COLO668 (cell line): ENCODE data around the gene PARD3.

Source experiments
- DNase-seq: peaks from one replicate; lab custom pipeline; 2025; ENCODE audit not compliant: unreplicated experiment; lab: John Stamatoyannopoulos, UW

Gene PARD3

DNA sequence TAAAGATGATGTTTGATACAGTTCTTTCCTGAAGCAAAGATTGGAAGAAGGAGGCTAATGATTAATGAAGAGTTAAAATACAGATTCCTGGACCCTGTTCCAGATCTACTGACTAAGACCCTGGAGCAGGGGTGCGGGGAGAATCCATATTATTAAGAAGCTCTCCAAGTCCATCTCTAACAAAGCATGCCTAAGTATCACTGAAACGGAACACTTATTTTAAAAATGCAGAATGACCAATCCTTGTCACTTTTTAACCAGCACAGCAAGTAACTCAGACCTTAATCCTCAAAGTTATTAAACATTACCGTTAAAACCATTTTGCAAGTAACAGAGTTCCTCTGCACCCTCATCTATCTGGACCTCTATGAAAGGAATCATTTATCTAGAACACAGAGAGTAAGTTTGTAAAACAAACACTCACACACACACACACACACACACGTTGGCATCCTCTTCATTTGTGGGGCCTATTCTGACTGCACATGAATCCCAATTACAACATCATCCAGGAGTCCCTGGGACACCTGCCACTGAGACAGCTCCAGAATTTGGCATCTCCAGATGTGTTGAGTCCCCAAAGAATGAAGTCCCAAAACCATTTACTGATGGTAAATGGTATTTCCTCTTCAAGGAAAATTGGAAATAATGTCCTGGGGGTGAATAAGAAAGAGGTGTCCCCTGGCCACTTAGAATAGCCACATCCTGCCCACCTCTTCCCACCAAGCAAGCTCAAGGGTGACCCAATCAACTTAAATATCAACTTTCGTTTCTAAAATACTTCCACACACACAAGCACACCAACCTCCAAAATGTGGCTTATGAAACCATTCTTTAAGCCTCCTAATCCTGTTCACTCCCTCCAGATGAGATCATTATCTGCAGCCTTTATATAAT, 117.5 kb downstream of the PARD3 start:
- DNase-seq: no peak

DNA sequence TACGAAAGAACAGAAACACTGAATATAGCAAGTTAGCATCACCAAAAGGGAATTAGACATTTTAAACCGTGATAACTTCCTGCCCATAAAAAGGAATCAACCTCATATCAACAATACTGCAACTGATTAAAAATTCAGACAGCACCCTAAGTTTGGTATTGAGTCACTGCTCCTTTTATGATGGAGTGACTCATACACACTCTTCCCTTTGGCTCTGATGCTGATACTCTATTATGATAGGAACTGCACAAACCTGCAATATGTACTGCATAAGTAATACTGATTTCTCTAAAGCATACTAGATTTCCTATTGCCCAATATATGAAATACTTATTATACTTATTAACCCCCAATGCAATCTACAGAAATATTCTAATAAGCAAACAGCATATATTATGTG, 118.7 kb downstream of the PARD3 start:
- no peak for DNase-seq

DNA sequence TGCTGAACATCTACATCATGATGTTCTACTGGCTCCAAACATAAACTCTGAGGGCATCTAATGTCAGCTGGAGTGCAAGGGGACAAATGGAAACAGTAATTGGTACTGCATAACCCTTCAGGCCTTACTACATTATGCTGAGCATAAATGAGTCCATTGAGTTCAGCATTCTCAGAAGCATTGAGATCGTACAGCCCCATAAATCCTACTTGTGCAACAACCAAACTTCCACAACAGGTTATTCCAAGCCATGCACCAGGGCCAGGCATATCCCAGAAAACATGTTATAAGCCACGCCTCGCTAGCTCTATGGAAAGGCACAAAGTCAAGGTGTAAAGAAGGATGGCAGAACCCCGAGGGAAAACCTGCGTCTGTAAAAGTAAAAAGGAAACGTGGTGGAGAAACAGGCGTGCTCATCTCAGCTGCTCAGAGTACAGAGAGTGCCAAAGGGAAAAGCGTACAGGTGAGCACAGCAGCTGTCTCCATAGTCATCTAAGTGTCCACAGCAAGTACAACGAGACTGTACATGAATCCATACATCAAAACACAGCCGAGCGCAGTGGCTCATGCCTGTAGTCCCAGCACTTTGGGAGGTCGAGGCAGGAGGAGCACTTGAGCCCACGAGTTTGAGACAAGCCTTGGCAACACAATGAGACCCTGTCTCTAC, 124.6 kb downstream of the PARD3 start:
- DNase-seq: no peak

DNA sequence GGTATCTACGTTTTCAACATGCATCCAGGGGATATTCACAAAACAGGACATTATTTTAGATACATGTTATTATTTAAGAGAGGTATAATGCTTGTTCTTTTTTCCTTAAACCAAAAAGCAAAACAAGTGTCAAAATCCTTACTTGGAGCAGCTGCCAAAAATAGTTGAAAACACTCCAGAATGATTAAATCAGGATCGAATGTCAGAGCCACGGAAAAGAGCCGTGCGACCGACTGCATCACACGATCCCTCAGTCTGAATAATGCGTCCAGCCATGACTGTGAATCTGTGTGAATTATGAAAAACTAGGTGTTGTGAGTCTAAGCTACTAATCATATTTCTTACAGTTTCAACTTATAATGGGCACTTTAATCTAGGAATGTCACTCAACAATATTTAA, 126.0 kb downstream of the PARD3 start:
- no peak for DNase-seq

DNA sequence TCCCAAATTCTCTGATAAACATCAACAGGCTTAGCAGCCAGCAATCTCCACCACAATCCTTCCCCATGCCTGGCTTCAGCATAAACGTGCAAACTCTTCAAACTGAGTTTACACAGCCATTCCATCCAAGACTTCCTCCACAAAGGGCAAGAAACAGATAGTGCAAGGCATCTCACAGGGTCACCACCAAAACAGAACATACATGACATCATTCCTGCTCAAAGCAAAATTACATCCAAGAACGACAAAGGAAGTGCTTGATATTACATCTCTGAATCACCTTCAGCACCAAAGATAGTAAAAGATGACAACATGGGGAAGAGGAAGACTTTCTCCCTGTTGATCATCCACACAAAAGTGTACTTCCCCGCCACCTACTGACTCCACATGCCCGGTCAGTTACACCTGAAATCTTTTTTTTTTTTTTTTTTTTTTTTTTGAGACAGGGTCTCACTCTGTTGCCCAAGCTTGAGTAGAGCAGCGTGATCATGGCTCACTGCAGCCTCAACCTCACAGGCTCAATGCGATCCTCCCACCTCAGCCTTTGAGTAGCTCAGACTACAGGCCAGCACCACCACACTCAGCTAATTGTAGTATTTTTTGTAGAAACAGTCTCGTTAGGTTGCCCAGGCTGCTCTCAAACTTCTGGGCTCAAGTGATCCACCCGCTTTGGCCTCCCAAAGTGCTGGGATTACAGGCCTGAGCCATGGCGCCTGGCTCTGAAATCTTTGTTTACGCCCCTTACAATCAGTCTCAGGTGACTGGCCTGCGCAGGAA, 127.5 kb downstream of the PARD3 start:
- no peak for DNase-seq

DNA sequence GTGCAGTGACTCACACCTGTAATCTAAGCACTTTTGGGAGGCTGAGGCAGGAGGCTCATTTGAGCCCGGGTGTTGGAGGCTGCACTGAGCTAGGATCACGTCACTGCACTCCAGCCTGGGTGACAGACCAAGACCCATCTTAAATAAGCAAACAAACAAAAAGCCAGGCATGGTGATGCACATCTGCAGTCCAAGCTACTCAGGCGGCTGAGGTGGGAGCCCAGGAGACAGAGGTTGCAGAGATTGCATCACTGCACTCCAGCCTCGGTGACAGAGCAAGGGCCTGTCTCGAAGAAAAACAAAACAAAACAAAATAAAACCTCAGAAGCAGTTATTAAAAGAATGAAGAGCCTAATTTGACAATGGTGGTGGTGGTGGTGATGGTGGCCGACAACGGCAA, 132.5 kb downstream of the PARD3 start:
- no peak for DNase-seq

DNA sequence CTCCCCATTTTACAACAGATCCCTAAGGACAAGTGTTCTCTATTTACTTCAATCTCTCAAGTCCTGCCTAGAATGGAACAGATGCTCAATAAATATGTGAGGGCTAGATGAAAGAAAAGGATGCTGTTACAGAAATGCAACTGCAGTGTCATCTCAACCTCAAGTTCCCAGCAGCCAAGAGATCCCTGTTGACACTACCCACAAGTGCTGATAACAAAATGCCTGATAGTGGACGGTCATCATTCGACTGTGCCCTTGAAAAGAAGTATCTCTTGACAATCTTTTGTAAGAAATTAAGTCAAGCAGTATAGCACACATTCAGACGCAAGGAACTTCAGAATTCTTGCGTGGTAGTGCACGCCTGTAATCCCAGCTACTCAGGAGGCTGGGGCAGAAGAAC, 133.2 kb downstream of the PARD3 start:
- DNase-seq: no peak

DNA sequence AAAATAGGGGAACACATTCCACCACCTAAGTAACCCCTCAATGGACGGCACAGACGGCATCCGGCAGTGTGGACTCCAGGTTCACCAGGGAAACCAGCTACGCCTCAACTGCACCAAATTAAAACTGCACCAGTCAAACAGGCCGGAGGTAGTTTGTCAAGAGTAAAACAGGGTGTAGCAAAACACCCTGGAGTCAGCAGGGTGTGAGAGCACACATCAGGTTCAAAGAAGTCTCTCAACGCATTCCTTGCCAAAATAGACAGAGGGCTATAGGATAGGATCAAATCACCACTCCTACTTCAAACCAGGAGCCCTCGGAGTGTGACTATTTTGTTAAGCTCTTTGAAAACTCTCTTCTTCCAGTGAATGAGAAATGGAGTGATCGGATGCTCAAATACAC, 135.9 kb downstream of the PARD3 start:
- DNase-seq: no peak

DNA sequence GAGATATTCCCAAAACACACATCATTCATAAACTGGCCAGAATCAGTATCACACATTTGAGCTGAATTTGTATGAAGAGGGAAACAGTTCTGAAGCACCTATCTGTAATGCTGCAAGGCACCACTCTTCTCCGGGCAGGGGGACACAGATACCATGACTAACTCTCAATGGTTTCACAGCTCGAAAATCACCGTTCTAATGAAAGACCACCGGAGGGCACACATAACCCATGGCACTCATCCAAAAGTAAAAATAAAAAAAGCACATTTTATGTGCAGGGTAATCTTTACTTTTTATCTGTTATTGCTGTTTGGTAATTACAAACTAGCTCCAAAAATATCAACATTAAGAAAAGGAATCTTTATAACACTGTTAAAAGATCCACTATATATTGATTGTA, 137.5 kb downstream of the PARD3 start:
- DNase-seq: no peak

DNA sequence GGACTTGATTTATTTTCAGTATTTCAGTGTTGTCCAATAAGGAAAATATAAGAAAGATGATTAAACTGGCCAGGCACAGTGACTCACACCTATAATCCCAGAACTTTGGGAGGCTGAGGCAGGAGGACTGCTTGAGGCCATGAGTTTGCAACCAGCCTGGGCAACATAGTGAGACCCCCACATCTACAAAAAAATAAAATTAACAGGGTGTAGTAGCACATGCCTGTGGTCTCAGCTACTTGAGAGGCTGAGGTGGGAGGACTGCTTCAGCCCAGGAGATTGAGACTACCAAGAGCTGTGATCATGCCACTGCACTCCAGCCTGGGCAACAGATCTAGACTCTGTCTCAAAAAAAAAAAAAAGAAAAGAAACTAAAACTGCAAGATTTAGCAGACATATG, 138.0 kb downstream of the PARD3 start:
- no peak for DNase-seq

DNA sequence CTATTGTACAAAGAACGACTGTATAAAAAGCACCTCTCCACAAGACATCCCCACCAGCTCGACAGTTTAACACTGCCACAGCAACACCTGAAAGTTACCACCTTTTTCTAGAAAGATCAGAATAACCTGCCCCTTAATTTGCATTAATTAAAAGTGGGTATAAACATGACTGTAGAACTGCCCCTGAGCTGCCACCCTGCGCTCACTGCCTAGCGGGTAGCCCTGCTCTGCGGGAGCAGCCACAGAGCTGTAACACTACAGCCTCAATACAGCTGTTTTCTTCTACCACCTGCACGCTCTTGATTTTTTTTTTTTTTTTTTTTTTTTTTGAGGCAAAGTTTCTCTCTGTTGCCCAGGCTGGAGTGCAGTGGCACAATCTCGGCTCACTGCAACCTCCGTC, 140.9 kb downstream of the PARD3 start:
- DNase-seq: no peak

DNA sequence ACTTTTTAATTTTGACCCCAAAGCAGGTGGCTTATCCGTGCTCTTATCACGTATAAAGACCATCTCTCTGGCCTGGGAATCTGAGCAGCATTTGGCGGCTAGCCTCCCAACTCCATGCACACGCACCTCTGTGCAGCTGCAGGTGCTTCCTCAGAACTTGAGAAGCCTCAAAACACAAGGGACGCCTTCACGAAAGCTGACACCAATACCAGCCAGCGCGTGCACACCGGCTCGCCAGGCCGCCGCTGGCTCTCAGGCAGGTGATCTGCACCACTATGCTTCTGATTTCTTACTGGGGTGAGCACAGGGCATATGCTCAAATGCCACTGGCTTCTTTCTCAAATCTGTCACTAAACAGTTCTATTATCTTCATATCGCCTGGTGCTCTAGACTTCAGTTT, 145.0 kb downstream of the PARD3 start:
- peak; percentile 27 for DNase-seq

DNA sequence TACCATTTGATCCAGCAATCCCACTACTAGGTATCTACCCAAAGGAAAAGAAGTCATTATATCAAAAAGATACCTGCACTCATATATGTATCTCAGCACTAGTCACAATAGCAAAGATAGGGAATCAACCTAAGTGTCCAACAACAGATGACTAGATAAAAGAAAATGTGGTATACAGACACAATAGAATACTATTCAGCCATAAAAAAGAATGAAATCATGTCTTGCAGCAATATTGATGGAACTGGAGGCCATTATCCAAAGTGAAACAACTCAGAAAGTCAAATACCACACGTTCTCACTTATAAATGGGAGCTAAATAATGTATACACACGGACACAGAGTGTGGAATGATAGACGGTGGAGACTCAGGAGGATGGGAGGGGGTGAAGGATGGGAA, 146.0 kb downstream of the PARD3 start:
- no peak for DNase-seq

DNA sequence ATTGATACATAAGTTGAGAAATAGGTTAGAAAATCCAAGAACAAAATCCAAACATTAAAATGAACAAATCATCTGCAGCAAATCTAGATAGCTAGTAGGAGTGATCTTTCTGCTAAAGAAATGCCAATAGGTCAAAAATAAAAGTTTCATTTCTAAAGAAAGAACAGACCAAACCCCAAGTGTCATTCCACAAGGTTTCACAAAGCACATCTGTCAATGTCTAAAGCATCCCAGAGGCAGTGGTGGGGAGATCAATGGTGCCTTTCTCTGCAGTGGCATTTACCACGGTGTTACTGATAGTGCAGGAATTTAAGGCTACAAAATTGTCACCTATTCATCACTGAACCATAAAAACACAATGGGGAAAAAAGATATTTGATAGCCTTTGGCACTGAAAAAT, 147.9 kb downstream of the PARD3 start:
- DNase-seq: no peak

DNA sequence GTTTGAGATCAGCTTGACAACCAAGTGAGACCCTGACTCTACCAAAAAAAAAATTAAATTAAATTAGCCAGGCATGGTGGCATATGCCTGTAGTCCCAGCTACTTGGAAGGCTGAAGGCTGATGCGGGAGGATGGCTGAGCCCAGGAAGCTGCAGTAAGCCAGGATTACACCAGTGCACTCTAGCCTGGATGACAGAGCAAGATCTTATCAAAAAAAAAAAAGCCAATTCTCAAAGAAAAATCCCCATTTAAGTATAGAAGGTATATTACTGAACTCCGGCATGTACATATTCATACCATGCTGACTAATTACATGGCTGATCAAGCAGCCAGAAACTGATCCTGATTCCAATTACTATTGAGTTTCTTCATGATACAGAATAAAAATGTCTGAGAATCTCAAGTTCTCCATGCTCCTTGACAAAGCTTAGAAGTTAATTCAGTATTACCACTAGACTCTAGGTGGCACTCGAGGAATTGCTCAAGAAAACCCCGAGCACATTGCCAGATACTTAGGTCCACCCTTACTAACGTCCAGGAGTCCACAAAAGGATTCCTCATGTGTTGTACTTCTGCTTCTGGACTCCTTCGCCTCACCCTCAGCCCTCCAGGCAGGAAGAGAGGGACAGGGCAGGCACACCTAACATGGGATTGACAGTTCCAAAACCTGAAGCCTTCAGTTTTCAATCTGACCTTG, 148.9 kb downstream of the PARD3 start:
- no peak for DNase-seq

DNA sequence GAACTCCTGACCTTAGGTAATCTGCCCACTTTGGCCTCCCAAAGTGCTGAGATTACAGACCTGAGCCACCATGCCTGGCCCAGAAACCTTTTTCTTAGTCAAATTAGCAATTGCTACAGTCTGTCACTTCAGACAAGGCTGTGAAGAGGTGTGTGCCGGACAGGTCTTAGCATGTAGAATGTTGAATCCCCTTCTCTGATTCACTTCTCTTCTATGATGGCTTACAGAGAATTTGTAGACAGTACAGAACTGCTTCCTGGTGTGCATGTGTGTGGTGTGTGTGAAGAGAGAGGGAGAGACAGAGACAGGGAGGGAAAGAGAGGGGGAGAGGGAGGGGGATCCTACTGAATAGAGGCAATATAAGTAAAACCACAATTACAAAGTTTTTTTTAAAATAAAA, 150.4 kb downstream of the PARD3 start:
- DNase-seq: no peak

DNA sequence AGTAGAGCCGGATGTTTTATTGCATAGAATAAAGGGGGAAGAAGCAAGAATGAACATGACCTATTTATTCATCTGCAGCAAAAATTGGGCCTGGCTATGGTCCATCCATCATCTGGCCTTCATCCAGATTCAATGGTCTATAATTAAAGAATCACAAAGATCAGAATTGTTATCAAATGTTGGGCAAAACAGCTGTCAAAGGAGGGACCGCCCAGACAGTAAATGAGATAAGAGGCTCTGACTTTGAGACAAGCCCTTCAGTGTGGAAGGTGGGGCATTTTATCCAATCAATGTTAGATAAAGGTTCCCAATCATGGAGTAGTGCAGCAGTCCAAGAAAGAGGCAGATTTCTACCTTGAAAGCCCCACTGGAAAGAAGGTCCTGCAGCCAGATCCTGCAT, 153.5 kb downstream of the PARD3 start:
- DNase-seq: no peak

DNA sequence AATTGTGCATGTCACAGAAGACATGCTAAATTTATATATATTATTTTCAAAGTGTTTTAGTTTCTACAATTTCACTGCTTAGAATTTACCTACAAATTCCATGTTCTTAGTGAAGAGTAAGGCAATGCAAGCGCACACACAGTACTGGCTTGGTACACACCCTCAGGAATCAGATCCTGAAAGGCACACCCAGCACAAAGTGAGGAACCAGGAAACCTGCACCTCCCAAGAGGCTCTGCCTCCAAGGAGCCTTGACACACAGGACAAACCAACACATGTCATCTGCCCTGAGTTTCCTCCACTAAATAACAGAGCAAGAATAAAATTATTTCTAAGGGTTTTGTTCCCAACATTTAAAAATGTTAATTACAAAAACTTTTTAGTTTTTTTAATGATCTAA, 156.2 kb downstream of the PARD3 start:
- no peak for DNase-seq

DNA sequence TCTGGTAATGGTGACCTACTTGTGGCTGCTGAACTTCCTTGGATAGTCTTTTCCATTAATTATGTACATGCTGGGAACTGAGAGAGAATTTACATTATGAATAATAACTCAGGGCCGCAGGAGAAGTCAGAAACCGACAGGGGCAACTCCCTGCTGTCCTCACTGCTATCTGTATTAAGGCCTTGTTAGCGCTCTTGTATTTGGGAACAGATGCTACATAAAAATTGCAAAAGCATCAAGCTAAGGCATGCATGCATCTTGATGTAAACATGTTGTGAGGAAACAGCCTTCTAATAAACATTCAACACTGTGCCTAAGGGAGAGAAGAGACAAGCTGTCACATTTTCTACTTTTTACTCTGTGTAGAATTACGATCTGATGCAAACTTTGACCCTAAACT, 158.4 kb downstream of the PARD3 start:
- DNase-seq: no peak

DNA sequence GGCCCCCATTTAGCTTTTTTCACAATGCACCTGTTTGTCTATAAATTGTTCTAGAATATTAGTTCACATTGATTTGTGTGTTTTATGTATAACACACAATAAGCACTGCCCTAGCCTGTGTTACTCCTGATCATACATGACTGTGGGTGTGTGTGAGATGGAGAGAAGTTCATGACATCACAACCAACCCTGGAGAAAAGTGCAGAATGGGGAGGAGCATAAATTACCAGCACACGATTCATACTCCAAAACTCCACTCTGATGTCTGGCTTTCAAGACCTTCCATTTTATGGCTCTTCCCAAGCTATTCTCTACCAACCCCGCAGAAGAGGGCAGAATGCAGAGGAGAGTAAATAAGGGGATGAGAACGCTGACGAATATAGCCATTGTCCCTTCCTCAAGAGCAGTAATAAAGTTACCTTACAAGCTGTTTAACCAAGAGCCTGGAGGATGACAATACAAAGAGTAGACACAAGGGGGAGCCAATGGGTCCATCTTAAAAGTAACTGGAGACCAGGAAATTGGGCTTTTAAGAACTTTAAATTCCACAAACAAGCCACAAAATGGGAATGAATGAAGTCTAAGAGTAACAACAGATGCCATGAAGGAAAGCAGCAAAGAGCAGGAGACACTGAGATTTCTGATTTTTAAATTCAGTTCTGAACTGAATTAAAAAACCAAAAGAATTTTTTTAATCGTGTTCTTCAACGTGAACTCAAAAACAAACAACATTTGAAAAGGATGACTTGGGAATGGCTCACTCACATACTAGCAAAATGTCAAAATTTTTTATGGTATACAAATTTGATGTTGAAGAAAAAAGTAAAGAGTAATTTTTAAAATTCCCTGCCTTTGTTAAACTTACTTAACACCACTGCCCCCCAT, 159.6 kb downstream of the PARD3 start:
- peak; percentile 41 for DNase-seq
